GM19395 (cell line): Measurements from ENCODE around the gene CDH4.

ENCODE experiments used
- ATAC-seq: cut with Tn5 transposase; IDR thresholded peaks from one replicate; pipeline ENCODE4 v1.9.1; 2021; ENCODE audit warnings: mild to moderate bottlenecking, moderate library complexity; ENCODE audit not compliant: unreplicated experiment

The CDH4 gene

GRCh38 chr20:61784801-61785566 lies 532.9 kb downstream of the CDH4 start:
- no peak for ATAC-seq

- ATAC-seq, result no peak
These were observed 533.4 kb downstream of the CDH4 start for GRCh38 chr20:61785567-61785816.

DNA sequence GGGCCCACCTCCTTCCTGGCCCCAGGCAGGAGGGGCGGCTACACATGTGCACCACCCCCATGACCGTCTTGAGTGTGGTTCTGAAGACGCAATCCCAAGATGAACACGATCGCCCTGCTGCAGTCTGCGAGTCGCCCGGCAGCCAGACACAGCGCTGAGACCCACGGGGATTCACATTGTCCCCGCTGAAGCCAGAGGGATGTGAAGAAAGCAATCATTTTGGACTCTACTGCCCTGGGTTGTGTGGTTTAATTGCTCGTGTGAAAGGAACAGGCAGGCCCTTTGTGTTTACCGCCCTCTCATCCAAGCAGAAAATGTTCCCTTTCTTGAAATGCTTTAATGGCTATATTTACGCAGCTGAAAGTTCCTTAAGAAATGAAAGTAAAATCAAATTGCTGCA lies 534.2 kb downstream of the CDH4 start:
- no peak for ATAC-seq

DNA sequence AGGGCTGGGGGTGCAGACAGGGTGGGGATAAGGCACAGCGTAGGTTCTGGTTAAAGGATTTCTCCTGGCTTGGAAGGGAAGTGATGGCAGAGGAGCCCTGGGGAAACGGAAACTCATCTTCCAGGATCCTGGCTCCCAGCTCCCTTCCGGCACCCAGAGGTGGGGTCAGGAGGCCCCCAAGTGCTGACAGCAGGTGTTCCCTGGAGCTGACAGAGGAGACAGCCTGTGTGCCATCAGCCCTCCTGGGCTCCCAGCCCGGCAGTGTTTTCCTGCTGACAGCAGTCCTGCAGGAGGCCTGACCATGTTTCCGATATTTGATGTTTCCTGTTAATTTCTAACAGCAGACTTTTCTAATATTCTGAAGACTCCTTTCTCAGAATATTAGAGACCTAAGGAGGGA lies 536.3 kb downstream of the CDH4 start:
- ATAC-seq, result no peak

DNA sequence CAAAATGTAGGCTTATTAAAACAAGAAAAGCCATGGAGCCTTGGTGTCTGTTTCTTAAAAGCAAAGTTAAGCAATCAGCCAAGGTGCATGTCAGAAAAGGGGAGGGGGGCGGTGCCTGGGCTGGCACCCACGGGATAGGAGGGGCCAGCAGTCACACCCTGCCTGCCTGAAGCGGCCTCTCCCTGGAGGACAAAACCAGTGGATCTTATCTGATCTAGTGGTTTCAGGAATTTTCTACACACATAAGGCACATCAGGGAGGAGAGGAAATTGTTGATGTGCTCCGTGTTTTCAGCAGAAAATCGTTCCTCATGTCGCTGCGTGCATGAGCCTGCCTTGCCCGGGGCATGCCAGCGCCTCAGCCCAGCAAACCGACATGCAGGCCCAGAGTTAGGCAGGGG lies 537.3 kb downstream of the CDH4 start:
- no peak for ATAC-seq

GRCh38 chr20:61790116-61790827 lies 538.2 kb downstream of the CDH4 start:
- ATAC-seq, result no peak

DNA sequence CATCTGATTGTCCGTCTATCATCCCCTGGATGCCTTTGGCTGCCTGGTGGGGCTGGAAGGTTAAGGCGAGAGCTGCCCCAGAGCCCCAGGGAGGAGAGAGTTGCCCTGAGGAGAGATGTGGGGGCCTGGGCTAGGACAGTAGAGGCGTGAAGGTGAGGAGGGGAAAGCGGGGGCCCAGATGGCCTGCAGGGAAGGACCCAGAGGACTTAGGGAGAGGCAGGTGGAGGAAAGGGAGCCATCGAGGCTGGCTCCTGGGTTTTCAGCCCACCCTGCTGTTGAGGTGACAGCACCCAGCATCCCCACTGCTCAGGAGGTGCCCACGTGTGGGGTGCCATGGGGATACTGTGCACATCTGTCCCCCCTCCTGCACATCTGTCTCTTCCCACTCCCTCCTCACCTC lies 539.9 kb downstream of the CDH4 start:
- no peak for ATAC-seq

GRCh38 chr20:61795669-61796630 lies 543.9 kb downstream of the CDH4 start:
- no peak for ATAC-seq

DNA sequence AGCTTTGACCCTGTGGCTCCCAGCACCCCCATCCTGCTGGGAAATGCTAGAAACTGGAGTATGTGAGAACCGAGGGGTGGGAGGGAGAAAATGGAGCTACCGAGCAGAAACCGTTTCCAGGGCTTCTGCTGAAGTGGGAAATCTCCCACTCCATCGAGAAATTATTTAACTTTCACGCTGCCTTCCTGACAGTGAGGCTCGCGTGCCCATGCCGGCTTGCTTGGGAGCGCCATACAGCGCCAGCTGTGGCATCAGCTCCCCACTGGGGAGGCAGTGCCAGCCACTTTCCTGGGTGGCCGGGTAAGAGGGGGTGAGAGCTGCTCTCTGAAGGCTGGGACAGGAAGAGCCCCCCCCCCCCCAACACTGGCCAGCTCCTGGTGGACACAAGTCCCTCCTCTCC lies 544.7 kb downstream of the CDH4 start:
- no peak for ATAC-seq

DNA sequence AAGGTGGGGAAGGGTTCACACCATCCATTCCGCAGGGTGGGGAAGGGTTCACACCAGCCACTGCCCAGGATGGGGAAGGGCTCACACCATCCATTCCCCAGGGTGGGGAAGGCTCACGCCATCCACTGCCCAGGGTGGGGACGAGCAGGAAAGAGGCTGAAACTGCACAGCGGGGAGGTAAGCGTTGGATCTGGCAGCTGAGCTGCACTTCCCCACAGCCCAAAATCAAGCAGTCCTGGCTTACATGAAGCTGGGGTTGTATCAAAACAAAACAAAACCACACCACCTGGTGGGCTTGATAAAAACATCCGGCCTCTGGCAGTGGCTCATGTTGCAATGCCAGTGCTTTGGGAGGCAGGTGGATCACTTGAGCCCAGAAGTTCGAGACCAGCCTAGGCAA lies 545.1 kb downstream of the CDH4 start:
- ATAC-seq, result no peak

- ATAC-seq, result no peak
These were observed 545.9 kb downstream of the CDH4 start for GRCh38 chr20:61797971-61798411.

- ATAC-seq, result no peak
These were observed 546.6 kb downstream of the CDH4 start for GRCh38 chr20:61798632-61799031.

- no peak for ATAC-seq
These were observed 547.4 kb downstream of the CDH4 start for GRCh38 chr20:61799394-61799923.

DNA sequence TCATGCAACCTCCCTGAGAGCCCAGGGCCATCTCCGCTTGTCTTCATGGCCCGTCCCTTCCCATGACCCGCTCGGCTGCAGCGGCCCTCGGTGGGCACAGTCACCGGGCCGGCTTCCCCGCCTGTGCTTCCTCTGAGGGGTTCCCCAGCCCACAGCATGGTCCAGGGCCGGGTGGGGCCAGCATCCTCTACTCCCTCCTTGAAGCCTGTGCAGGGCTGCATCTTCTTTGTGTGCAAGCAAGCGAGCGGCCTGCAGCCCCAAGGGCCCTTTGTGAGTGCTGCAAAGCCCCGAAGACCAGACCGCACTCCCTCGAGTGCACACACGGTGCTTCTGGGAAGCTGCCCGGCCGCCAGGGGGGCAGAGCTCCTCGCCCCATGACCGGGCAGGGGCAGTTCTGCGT lies 547.9 kb downstream of the CDH4 start:
- ATAC-seq, result no peak

GRCh38 chr20:61800359-61801064 lies 548.5 kb downstream of the CDH4 start:
- ATAC-seq, result no peak

- no peak for ATAC-seq
These were observed 549.0 kb downstream of the CDH4 start for GRCh38 chr20:61801065-61801360.

DNA sequence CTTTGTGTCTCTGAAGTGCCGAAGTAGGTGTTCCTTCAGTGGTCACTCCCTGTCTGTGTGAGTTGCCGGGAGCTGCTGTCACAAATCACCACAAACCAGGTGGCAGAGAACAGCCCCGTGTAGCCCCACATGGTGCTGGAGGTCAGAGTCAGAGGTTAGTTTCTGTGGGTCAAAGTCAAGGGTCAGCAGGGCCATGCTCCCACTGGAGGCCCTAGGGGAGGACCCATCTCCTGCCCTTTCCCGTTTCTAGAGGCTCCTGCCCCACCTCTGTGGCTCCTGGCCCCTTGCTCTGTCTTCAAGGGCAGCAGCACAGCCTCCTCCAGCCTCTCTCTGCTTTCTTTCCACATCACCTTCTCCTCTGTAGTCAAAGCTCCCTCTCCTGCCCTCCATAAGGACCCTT lies 549.4 kb downstream of the CDH4 start:
- ATAC-seq, result no peak

GRCh38 chr20:61801857-61802442 lies 549.9 kb downstream of the CDH4 start:
- ATAC-seq, result no peak

- ATAC-seq, result no peak
These were observed 550.8 kb downstream of the CDH4 start for GRCh38 chr20:61802721-61803311.

GRCh38 chr20:61803416-61803914 lies 551.4 kb downstream of the CDH4 start:
- no peak for ATAC-seq
